ENCODE results near the gene LYPD5.
A peak's percentile ranks its signal among the peaks of the same experiment; 100 is the strongest.
"Not testable (repeated sequence)": the region's sequence is repeated elsewhere in the genome, so short reads cannot be mapped to it uniquely, and the experiment has no call there.

LYPD5 gene

GRCh38 chr19:43802216-43802951, at the start of gene LYPD5:
LYPD5 (minus strand) TSS chr19:43802447; CDS start chr19:43802380, 67 bp downstream.
- no peak for DNase-seq

- DNase-seq = no peak
Measured at GRCh38 chr19:43848821-43849220, 46.6 kb upstream of the LYPD5 start.

DNA sequence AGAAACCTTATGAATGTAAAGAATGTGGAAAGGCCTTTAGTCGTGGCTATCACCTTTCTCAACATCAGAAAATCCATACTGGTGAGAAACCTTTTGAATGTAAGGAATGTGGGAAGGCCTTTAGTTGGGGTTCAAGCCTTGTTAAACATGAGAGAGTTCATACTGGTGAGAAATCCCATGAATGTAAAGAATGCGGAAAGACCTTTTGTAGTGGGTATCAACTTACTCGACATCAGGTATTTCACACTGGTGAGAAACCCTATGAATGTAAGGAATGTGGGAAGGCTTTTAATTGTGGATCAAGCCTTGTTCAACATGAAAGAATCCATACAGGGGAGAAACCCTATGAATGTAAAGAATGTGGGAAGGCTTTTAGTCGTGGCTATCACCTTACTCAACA, 45.6 kb upstream of the LYPD5 start:
- no peak for DNase-seq

DNA sequence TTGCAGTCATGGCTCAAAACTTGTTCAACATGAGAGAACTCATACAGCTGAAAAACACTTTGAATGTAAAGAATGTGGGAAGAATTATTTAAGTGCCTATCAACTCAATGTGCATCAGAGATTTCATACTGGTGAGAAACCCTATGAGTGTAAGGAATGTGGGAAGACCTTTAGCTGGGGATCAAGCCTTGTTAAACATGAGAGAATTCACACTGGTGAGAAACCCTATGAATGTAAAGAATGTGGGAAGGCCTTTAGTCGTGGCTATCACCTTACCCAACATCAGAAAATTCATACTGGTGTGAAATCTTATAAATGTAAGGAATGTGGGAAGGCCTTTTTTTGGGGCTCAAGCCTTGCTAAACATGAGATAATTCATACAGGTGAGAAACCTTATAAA, 45.0 kb upstream of the LYPD5 start:
- no peak for DNase-seq

DNA sequence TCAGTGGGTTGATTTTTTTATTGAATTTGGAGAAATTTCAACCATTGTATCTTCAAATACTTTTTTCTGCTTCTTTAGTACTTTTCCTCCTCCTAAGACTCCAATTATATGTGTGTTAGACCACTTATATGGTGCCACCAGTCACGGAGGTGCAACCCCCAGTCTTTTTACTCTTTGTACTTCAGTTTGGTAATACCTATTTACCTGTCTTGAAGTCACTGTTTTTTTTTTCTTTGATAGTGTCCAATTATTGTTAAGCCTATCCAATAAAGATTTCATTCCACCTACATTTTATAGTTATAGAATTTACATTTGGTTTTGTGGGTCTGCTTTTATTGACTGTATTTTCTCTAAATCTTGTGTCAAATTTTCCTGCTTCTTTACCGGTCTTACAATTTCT, 39.8 kb upstream of the LYPD5 start:
- no peak for DNase-seq

GRCh38 chr19:43839139-43839538, 36.9 kb upstream of the LYPD5 start:
- DNase-seq = no peak

- peak; percentile 83 for DNase-seq
Measured at GRCh38 chr19:43826787-43827754, 24.8 kb upstream of the LYPD5 start, which contains the start of gene ZNF283. ZNF283 (plus strand) TSS chr19:43827321; CDS start chr19:43833505, 6,184 bp downstream.

DNA sequence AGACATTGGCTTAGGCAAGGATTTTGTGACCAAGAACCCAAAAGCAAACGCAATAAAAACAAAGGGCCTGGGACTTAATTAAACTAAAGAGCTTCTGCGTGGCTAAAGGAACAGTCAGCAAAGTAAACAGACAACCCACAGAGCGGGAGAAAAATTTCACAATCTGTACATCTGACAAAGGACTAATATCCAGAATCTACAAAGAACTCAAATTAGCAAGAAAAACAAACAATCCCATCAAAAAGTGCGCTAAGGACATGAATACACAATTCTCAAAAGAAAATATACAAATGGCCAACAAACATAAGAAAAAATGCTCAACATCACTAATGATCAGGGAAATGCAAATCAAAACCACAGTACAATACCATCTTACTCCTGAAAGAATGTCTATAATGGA, 22.3 kb upstream of the LYPD5 start:
- DNase-seq = not testable (repeated sequence)

DNA sequence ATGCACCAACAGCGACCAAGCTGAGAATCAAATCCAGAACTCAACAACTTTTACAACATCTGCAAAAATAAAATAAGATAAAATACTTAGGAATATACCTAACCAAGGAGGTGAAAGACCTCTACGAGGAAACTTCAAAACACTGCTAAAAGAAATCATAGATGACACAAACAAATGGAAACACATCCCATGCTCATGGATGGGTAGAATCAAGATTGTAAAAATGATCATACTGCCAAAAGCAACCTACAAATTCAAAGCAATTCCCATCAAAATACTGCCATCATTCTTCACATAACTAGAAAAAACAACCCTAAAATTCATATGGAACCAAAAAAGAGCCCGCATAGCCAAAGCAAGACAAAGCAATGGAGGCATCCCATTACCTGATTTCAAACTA, 21.6 kb upstream of the LYPD5 start:
- DNase-seq = not testable (repeated sequence)

DNA sequence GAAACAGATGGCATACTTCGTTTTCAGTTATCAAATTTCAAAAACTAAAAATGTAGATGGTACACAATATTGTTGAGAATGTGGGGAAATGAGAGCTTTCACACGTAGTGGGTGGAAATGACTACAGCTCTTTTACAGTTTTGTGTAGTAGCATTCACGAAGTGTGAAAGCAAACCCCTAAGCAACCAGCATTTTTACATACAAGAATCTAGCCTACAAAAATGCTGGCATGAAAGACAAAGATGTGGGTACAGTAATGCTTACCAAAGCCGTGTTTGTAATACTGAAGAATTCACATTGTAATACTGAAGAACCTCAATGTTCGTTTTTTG, 18.6 kb upstream of the LYPD5 start:
- DNase-seq = no peak

- DNase-seq = no peak
Measured at GRCh38 chr19:43820098-43820883, 18.0 kb upstream of the LYPD5 start.

DNA sequence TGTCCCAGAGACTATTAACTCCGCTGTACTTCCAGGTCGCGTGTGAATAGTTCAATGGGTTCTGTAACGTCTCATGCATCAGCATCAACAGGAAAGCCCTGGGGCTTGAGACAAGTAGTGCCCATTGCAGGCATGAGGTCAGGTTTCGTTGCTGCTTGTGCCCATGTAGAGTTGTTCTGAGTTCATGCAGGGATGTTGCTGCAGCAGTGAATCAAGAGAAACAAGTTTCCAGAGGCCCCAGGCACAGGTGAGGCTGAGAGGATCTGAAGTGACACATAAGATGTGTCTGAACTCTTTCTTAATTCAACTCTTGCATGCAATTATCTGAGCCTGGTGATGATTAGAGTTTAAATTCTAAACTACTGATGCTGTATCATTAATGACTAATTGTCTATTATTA, 16.3 kb upstream of the LYPD5 start:
- no peak for DNase-seq

GRCh38 chr19:43817454-43817853, 15.2 kb upstream of the LYPD5 start:
- not testable (repeated sequence) for DNase-seq

DNA sequence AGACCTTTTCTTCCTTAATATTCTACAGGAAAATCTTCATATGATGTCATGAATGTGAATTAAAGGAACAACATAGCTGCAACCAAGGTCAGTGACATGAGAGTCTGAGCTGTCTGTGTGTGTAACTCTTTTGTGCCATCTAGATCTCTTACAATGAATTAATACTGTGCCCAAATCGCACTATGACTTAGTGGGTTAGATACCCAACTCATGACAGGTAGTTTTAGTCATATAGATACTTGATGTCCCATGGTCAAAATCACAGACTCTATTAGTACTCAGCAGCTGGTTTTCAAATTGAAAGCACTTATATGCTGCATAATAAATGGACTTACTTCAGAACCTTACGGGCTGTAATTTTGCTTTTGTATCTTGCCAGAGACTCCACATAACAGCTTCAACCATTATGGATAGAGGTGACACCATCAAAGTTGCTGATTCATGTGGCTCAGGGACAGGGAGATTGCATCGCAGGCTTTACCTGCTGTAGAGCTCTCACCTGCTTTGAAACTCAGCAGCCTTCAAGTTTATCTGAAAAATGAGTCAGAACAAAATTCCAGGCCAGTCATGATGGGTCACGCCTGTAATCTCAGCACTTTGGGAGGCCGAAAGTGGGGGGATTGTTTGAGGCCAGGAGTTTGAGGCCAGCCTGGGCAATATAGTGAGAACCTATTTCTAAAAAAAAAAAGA, 12.6 kb upstream of the LYPD5 start:
- no peak for DNase-seq

GRCh38 chr19:43812688-43813087, 10.4 kb upstream of the LYPD5 start:
- DNase-seq = no peak

- no peak for DNase-seq
Measured at GRCh38 chr19:43812259-43812658, 10.0 kb upstream of the LYPD5 start.

DNA sequence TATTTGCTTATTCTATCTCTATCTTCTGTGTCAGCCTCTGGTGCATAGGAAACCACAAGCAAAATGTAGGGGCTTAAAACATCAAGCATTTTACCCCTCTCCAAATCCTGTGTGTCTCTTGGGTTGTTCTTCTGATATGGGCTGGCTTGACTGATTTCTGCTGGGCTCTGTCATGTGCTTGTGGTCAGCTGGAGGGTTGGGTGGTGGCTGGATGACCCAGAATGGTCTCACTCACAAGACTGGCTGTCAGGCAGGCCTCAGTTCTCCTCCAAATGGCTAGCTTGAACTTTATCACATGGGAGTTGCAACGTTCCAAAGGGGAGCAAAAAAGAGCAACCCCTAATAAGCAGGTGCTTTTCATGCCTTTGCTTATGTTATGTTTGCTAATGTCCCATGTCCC, 9.6 kb upstream of the LYPD5 start:
- DNase-seq = no peak

- peak; percentile 59 for DNase-seq
Measured at GRCh38 chr19:43809762-43810696, 7.8 kb upstream of the LYPD5 start.

DNA sequence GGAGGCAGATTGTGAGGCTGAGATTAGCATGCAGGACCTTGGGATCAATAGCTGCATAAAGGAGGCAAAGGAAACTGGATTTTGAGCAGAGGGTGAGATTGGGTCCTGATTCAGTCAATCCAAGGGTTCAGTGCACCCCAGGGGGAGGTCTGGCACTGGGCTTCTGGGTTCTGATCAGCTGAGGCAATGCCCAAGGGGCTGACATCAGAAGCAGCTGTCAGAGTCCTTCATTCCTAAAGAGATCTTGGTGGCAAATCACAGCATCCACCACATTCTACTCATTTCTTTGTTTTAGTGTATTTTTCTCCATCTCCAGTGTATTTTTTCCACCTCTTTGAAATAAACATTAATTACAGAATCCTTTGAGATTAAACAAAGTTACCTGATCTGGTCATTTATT, 5.4 kb upstream of the LYPD5 start:
- no peak for DNase-seq

- DNase-seq = no peak
Measured at GRCh38 chr19:43806848-43807247, 4.6 kb upstream of the LYPD5 start.

GRCh38 chr19:43806401-43806800, 4.2 kb upstream of the LYPD5 start:
- not testable (repeated sequence) for DNase-seq

All from NCI-H1436 (cell line).